ENCODE data around the gene SCD. TPM values are rescaled to one million over a fixed set of nuclear protein-coding genes. Genes with fewer than 3 reads are reported as not detected.

Gene SCD
- total RNA-seq, 4 donors from 2014 or later, result 2.2 to 29.7 (median 5.1) TPM

DNA sequence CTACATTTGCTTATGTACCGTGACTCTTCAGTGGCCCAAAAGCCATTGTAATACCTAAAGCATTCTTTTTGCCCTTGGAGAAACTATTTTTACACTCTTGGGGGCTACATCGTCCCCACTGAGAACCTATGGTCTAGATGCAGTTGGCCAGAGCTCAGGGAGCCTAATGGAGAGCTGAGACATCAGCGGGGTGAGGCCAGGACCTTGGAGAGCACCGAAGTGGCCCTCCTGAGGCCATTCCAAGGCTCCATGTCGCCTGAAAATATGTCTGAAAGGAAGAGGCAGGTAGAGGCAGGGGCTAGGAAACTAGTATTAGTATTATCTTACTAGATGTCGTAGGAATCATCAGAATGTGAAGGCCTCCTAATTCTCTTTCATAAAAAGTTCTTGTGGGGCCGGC lies 21.9 kb upstream of the SCD start:
- 39 to 46% methylated on average over 7 of the region's 7 CpGs for WGBS, 2 donors
- Histone ChIP-seq H3K27me3 (no peaks in the 10 kb centered on the region), H3K36me3 (no peaks in the 10 kb centered on the region), H3K27ac (no peak overlapping the region), H3K9me3 (no peaks in the 10 kb centered on the region), H3K4me3 (replicated peaks in 1 of 3) (no peak overlapping the region), H3K4me1 (no peaks in the 10 kb centered on the region)
- DNase-seq, result no peak
- no peak for TF ChIP-seq CTCF (IDR thresholded peaks at IDR 0.05)
- intact Hi-C loops (cut with DNase I), result no loop called here

DNA sequence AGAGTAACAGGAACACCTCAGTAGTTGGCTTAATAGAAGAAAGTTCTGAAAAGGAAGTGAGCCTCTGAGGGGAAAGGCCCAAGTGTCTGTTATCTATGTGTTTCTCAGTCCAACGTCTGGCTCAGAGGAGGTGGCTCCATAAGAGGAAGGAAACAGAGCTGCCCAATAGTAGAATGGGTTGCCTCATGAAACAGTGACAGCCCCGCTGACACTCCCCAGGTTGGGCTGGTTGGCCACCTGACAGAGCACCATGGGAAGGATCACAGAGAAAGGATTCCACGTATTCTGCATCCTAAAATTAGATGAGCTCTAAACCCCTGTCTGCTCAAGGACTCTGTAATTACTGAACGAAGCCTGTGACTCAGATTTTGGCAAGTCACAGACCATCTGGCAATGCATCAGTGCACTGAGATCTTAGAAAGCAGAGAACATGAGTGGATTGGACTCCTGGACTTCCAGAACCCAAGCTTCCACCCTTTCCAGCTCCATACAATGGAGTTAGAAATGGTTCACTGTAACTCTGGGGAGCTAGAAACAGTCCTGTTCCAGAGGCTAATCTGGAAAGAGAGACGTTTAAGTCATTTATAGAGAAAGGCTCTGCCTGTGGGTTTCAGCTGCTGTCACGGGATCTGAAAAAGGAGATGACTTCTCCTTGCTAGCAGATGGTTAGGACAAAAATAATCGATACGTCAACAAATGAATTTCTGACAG lies 19.9 kb upstream of the SCD start:
- TF ChIP-seq CTCF (IDR thresholded peaks at IDR 0.05), result no peak
- no peak for TF ChIP-seq POLR2A (IDR thresholded peaks at IDR 0.05)
- H3K36me3 ChIP-seq, result no peaks in the 10 kb centered on the region
- H3K9me3 ChIP-seq, result no peaks in the 10 kb centered on the region
- H3K27ac ChIP-seq, result no peak overlapping the region
- H3K4me1 ChIP-seq, result no peaks in the 10 kb centered on the region
- H3K27me3 ChIP-seq, result no peaks in the 10 kb centered on the region
- intact Hi-C loops (cut with DNase I), result no loop called here
- 51 to 54% methylated on average over 7 to 8 of the region's 8 CpGs for WGBS, 2 donors
- no peak for DNase-seq
- no peak overlapping the region for H3K4me3 ChIP-seq (replicated peaks in 1 of 3)

DNA sequence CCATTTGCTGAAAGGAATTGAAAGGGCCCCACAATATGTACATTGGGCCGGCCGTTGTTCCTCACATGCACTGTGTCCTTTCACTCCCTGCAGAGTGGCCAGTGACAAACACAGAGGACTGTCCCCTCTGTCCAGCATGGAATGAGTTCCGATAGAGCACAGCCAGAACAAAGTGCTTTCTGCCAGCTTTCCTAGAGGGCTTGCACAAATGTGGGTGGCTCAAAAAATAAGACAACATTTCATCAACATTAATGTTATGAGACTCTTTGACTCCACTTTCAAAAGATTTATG lies 19.4 kb upstream of the SCD start:
- Histone ChIP-seq H3K27me3 (no peaks in the 10 kb centered on the region), H3K4me3 (replicated peaks in 1 of 3) (no peak overlapping the region), H3K27ac (no peak overlapping the region), H3K4me1 (no peaks in the 10 kb centered on the region), H3K9me3 (no peaks in the 10 kb centered on the region), H3K36me3 (no peaks in the 10 kb centered on the region)
- no peak for TF ChIP-seq CTCF (IDR thresholded peaks at IDR 0.05)
- no peak for TF ChIP-seq POLR2A (IDR thresholded peaks at IDR 0.05)
- 65 to 69% methylated on average over 3 of the region's 3 CpGs for WGBS, 2 donors
- intact Hi-C loops (cut with DNase I), result no loop called here
- no peak for DNase-seq

DNA sequence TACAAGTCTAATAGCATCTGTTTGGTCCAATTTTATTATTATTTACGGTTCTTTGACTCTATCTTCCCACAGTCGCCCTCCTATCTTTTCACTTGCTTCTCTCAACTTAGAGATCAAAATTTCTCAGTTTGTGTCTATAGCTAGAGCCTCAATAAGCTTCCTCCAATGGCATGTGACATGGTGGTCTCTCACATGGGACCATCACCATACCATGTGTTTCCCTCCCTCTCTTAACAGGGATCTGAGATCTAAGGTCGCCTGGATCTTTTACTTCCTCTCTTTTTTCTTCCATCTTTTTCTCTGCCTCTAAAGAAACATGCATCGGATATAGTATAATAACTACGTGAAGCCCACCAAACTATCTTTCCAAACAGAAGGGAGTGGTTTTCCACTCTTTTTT lies 18.8 kb upstream of the SCD start:
- no peak overlapping the region for H3K27ac ChIP-seq
- TF ChIP-seq POLR2A (IDR thresholded peaks at IDR 0.05), result no peak
- TF ChIP-seq CTCF (IDR thresholded peaks at IDR 0.05), result no peak
- no peak for DNase-seq
- no peaks in the 10 kb centered on the region for H3K36me3 ChIP-seq
- H3K27me3 ChIP-seq, result no peaks in the 10 kb centered on the region
- no peaks in the 10 kb centered on the region for H3K9me3 ChIP-seq
- WGBS, 2 donors, result 66 to 71% methylated on average over 5 of the region's 5 CpGs
- no peaks in the 10 kb centered on the region for H3K4me1 ChIP-seq
- intact Hi-C loops (cut with DNase I), result no loop called here
- no peak overlapping the region for H3K4me3 ChIP-seq (replicated peaks in 1 of 3)

DNA sequence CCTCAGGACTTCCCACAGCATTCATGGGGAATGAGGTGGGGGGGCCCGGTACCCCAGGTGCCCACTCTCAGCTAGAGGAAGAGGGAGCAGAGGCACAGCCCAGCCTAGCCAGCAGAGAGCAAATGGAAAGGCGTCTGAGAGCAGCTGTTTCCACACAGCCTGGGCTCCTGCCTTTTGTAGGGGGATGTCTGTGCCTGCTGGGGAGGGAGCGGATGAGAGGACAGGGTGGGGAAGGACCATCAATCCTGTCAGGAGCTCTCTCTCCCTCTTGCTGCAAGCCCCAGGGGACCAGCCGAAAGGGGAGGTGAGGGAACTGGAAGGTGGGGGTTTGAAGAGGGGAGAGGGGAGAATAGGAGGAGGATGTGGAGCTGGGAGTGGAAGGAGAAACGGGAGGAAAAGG lies 17.0 kb upstream of the SCD start, which contains the start of gene PKD2L1:
Gene PKD2L1 (minus strand): TSS at position 150 of the 400 bp plus-strand sequence. CDS start 125 bp downstream, at position 25.
- H3K4me1 ChIP-seq, result no peaks in the 10 kb centered on the region
- H3K27me3 ChIP-seq, result no peaks in the 10 kb centered on the region
- no peak within 1 kb of the TSS for H3K4me3 ChIP-seq (replicated peaks in 1 of 3)
- no peaks in the 10 kb centered on the region for H3K9me3 ChIP-seq
- DNase-seq, result no peak
- H3K36me3 ChIP-seq, result no peaks in the 10 kb centered on the region
- no peak for TF ChIP-seq POLR2A (IDR thresholded peaks at IDR 0.05)
- no peak for TF ChIP-seq CTCF (IDR thresholded peaks at IDR 0.05)
- intact Hi-C loops (cut with DNase I), result no loop called here
- WGBS, 2 donors, result 46% methylated on average over 5 of the region's 5 CpGs
- no peak within 1 kb of the TSS for H3K27ac ChIP-seq

Data from thyroid gland (tissue), 4 donors.